DND-41 (cell line): Measurements from ENCODE around the gene NCMAP.

Source experiments
- ATAC-seq: fragments of 200-7000 bp; cut with Tn5 transposase; 3 replicates; pipeline ENCODE4 v1.9.1; 2021; ENCODE audit warnings: low read depth; ENCODE audit not compliant: insufficient read depth
- DNase-seq: peaks from one replicate; pipeline ENCODE4 v3.0.0-alpha.2; 2020
- H2AFZ ChIP-seq: 2 replicates; pipeline ENCODE4 v1.6.0; 2012; ENCODE audit warnings: low read depth, low read length
- H3K27ac ChIP-seq: 2 replicates; pipeline ENCODE4 v1.5.1; 2012; ENCODE audit warnings: low read length, inconsistent platforms
- H3K27me3 ChIP-seq: fragments of 200-600 bp; sonication (generic); 2 replicates; pipeline ENCODE4 v1.6.0; 2012; ENCODE audit warnings: low read length, mild to moderate bottlenecking, inconsistent platforms; ENCODE audit not compliant: insufficient read depth, poor library complexity
- H3K36me3 ChIP-seq: 2 replicates; pipeline ENCODE4 v1.5.1; 2012; ENCODE audit warnings: low read length, inconsistent platforms; ENCODE audit not compliant: insufficient read depth
- H3K4me1 ChIP-seq: 2 replicates; pipeline ENCODE4 v1.5.1; 2012; ENCODE audit warnings: mild to moderate bottlenecking, low read length; ENCODE audit not compliant: insufficient read depth
- H3K4me2 ChIP-seq: 2 replicates; pipeline ENCODE4 v1.6.0; 2012; ENCODE audit warnings: mild to moderate bottlenecking, moderate library complexity, low read length, inconsistent platforms; ENCODE audit not compliant: insufficient read depth
- H3K4me3 ChIP-seq, 2 experiments: fragments of 200-600 bp in 1 of 2; shearing (Covaris generic) in 1 of 2; 2 replicates each; pipeline ENCODE4 v1.5.1; 2012 to 2016; ENCODE audit warnings: inconsistent platforms in 2 of 2, low read length in 2 of 2, mild to moderate bottlenecking in 2 of 2, low read depth in 1 of 2, moderate library complexity in 1 of 2
- H3K79me2 ChIP-seq: 2 replicates; pipeline ENCODE4 v1.6.0; 2012; ENCODE audit warnings: low read length, inconsistent platforms; ENCODE audit not compliant: insufficient read depth
- H3K9ac ChIP-seq: 2 replicates; pipeline ENCODE4 v1.6.0; 2012; ENCODE audit warnings: low read depth, mild to moderate bottlenecking, inconsistent platforms, low read length, moderate library complexity
- H3K9me3 ChIP-seq: 2 replicates; pipeline ENCODE4 v1.5.1; 2012; ENCODE audit warnings: low read length, moderate library complexity, mild to moderate bottlenecking, inconsistent platforms; ENCODE audit not compliant: insufficient read depth, severe bottlenecking
- H4K20me1 ChIP-seq: 2 replicates; pipeline ENCODE4 v1.6.0; 2012; ENCODE audit warnings: low read length; ENCODE audit not compliant: insufficient read depth
- CTCF ChIP-seq: IDR thresholded peaks from 2 replicates; pipeline ENCODE4 v1.5.1; 2012; ENCODE audit warnings: borderline replicate concordance, low read length, moderate library complexity, mild to moderate bottlenecking; ENCODE audit not compliant: poor library complexity, severe bottlenecking; ENCODE audit errors: extremely low read depth
- EZH2 ChIP-seq: IDR thresholded peaks from 3 replicates; pipeline ENCODE4 v1.6.1; 2012; ENCODE audit warnings: borderline replicate concordance, low read depth, mild to moderate bottlenecking, moderate library complexity, low read length, inconsistent platforms; ENCODE audit not compliant: severe bottlenecking

NCMAP gene

GRCh38 chr1:24591781-24592180 lies 35.9 kb downstream of the NCMAP start:
- no peaks in the 10 kb centered on the region for H3K79me2 ChIP-seq
- H3K9ac ChIP-seq, result no peak overlapping the region
- no peaks in the 10 kb centered on the region for H3K9me3 ChIP-seq
- ATAC-seq (no peak), DNase-seq (no peak)
- no peak overlapping the region for H3K4me2 ChIP-seq
- no peaks in the 10 kb centered on the region for H3K4me1 ChIP-seq
- no peak overlapping the region for H3K27ac ChIP-seq
- peaks cover 8% of the 10 kb centered on the region for H3K27me3 ChIP-seq
- no peak overlapping the region for H2AFZ ChIP-seq
- no peaks in the 10 kb centered on the region for H4K20me1 ChIP-seq
- H3K4me3 ChIP-seq, result no peak overlapping the region
- no peak for TF ChIP-seq CTCF
- no peak for TF ChIP-seq EZH2
- no peaks in the 10 kb centered on the region for H3K36me3 ChIP-seq

- ATAC-seq, result no peak
- Histone ChIP-seq H4K20me1 (no peaks in the 10 kb centered on the region), H3K4me2 (no peak overlapping the region), H3K9ac (no peak overlapping the region), H3K4me3 (no peak overlapping the region), H3K27ac (no peak overlapping the region), H2AFZ (no peak overlapping the region), H3K79me2 (no peaks in the 10 kb centered on the region), H3K9me3 (no peaks in the 10 kb centered on the region), H3K27me3 (peaks cover 9% of the 10 kb centered on the region), H3K36me3 (no peaks in the 10 kb centered on the region), H3K4me1 (no peaks in the 10 kb centered on the region)
- DNase-seq, result no peak
- TF ChIP-seq CTCF (no peak), EZH2 (no peak)
These were observed 38.4 kb downstream of the NCMAP start for GRCh38 chr1:24594328-24594598.

GRCh38 chr1:24596401-24596880 lies 40.6 kb downstream of the NCMAP start:
- Histone ChIP-seq H3K36me3 (no peaks in the 10 kb centered on the region), H3K4me2 (no peak overlapping the region), H2AFZ (no peak overlapping the region), H4K20me1 (no peaks in the 10 kb centered on the region), H3K9ac (no peak overlapping the region), H3K79me2 (no peaks in the 10 kb centered on the region), H3K4me1 (no peaks in the 10 kb centered on the region), H3K27ac (no peak overlapping the region), H3K27me3 (peaks cover 3% of the 10 kb centered on the region), H3K4me3 (no peak overlapping the region), H3K9me3 (no peaks in the 10 kb centered on the region)
- DNase-seq, result no peak
- ATAC-seq, result no peak
- TF ChIP-seq EZH2 (no peak), CTCF (no peak)

- H3K4me2 ChIP-seq, result no peak overlapping the region
- TF ChIP-seq EZH2 (no peak), CTCF (no peak)
- ATAC-seq, result no peak
These were observed 43.4 kb downstream of the NCMAP start for GRCh38 chr1:24599265-24599664.

More at GRCh38 chr1:24599265-24599664, 43.4 kb downstream of the NCMAP start:
- no peak overlapping the region for H3K9ac ChIP-seq
- H4K20me1 ChIP-seq, result no peaks in the 10 kb centered on the region
- H2AFZ ChIP-seq, result no peak overlapping the region
- H3K9me3 ChIP-seq, result no peaks in the 10 kb centered on the region
- H3K4me1 ChIP-seq, result no peaks in the 10 kb centered on the region
- no peak for DNase-seq
- no peaks in the 10 kb centered on the region for H3K79me2 ChIP-seq
- no peaks in the 10 kb centered on the region for H3K36me3 ChIP-seq
- H3K4me3 ChIP-seq, result no peak overlapping the region
- peaks cover 3% of the 10 kb centered on the region for H3K27me3 ChIP-seq
- H3K27ac ChIP-seq, result no peak overlapping the region
